K562 (cell line): ENCODE measurements around the gene TRIP10.

Experiments
- CTCF ChIP-seq, 3 experiments: IDR thresholded peaks in 2 of 3; conservative IDR thresholded peaks in 1 of 3; 2 replicates each; pipeline ENCODE4 v1.5.1; 2011 to 2012; ENCODE audit warnings: low read length in 3 of 3, mild to moderate bottlenecking in 3 of 3, control low read depth in 2 of 3, improper control_type of control experiment in 1 of 3, inconsistent platforms in 1 of 3, low read depth in 1 of 3, mixed read lengths in 1 of 3, moderate library complexity in 1 of 3; ENCODE audit not compliant: insufficient read depth in 2 of 3
- EZH2 ChIP-seq: IDR thresholded peaks from 2 replicates; pipeline ENCODE4 v1.6.1; 2012; ENCODE audit warnings: low read depth, mild to moderate bottlenecking, inconsistent platforms, low read length, borderline replicate concordance
- MCM2 ChIP-seq: fragments of 450-650 bp; IDR thresholded peaks from 2 replicates; pipeline ENCODE4 v1.6.1; 2017; ENCODE audit warnings: low read depth, mild to moderate bottlenecking
- ZFP1 ChIP-seq: fragments of 450-650 bp; formaldehyde crosslinking; IDR thresholded peaks from 2 replicates; pipeline ENCODE4 v1.4.0; 2020; ENCODE audit warnings: mild to moderate bottlenecking, mixed read lengths
- ZNF23 ChIP-seq: fragments of 250-450 bp; sonication (Bioruptor Pico); IDR thresholded peaks from 2 replicates; pipeline ENCODE4 v1.4.0; 2020; ENCODE audit warnings: mild to moderate bottlenecking
- ZNF830 ChIP-seq: fragments of 250-450 bp; sonication (Bioruptor Pico); IDR thresholded peaks from 2 replicates; pipeline ENCODE4 v1.5.0; 2021; ENCODE audit warnings: mild to moderate bottlenecking

GRCh38 chr19:6690160-6690885, 49.2 kb upstream of the TRIP10 start:
- TF ChIP-seq ZNF830: no peak
- TF ChIP-seq MCM2: no peak
- TF ChIP-seq CTCF (IDR thresholded peaks at IDR 0.05 in 2 of 3, conservative IDR thresholded peaks at IDR 0.05 in 1 of 3; ENCODE audit: insufficient read depth in 2 of 3, low read depth in 1 of 3, low read length in 3 of 3): no peak
- no peak for TF ChIP-seq ZFP1 (CRISPR knock-in tag)
- no peak for TF ChIP-seq EZH2
- TF ChIP-seq ZNF23 (CRISPR knock-in tag): no peak
